HepG2 (cell line): Measurements from ENCODE around the gene GSTT2B. TPM values are rescaled to one million over a fixed set of nuclear protein-coding genes. Genes with fewer than 3 reads are reported as not detected.

ENCODE experiments used
- HNF4A ChIP-seq: sonication (generic); formaldehyde crosslinking; IDR thresholded peaks from 2 replicates; pipeline ENCODE4 v1.4.0; 2020; ENCODE audit warnings: missing genetic modification reagents
- IRF2 ChIP-seq: IDR thresholded peaks from 2 replicates; pipeline ENCODE4 v1.6.1; 2018; ENCODE audit warnings: missing genetic modification reagents, missing compliant biosample characterization
- MAFF ChIP-seq: IDR thresholded peaks from 2 replicates; pipeline ENCODE4 v1.6.1; 2011; ENCODE audit warnings: low read depth, low read length, improper control_type of control experiment
- MNT ChIP-seq: fragments of 450-650 bp; IDR thresholded peaks from 2 replicates; pipeline ENCODE4 v1.6.1; 2016
- NFYB ChIP-seq: sonication (generic); formaldehyde crosslinking; IDR thresholded peaks from 2 replicates; pipeline ENCODE4 v1.4.0; 2020; ENCODE audit warnings: missing genetic modification reagents
- NONO ChIP-seq, 2 experiments: fragments of 450-650 bp in 1 of 2; sonication (generic) in 1 of 2; formaldehyde crosslinking in 1 of 2; IDR thresholded peaks in 1 of 2; conservative IDR thresholded peaks in 1 of 2; 2 replicates each; pipeline versions ENCODE4 v1.6.1 to v1.8.0; 2017 to 2022; ENCODE audit warnings: mild to moderate bottlenecking in 1 of 2, missing genetic modification reagents in 1 of 2, moderate library complexity in 1 of 2
- RFXAP ChIP-seq: sonication (generic); formaldehyde crosslinking; IDR thresholded peaks from 2 replicates; pipeline ENCODE4 v1.4.0; 2020; ENCODE audit warnings: missing genetic modification reagents, borderline replicate concordance
- ZNF33A ChIP-seq: sonication (generic); formaldehyde crosslinking; IDR thresholded peaks from 2 replicates; pipeline ENCODE4 v1.5.1; 2020; ENCODE audit warnings: missing genetic modification reagents, mild to moderate bottlenecking, moderate library complexity, borderline replicate concordance
- ZNF703 ChIP-seq: sonication (generic); formaldehyde crosslinking; IDR thresholded peaks from 2 replicates; pipeline ENCODE4 v1.5.1; 2020; ENCODE audit warnings: missing genetic modification reagents, mild to moderate bottlenecking, moderate library complexity, borderline replicate concordance
- ZNF724P ChIP-seq: sonication (generic); formaldehyde crosslinking; IDR thresholded peaks from 2 replicates; pipeline ENCODE4 v1.8.0; 2022; ENCODE audit warnings: missing genetic modification reagents, borderline replicate concordance
- ZNF883 ChIP-seq: sonication (generic); formaldehyde crosslinking; IDR thresholded peaks from 2 replicates; pipeline ENCODE4 v1.5.1; 2020; ENCODE audit warnings: mild to moderate bottlenecking, missing genetic modification reagents; ENCODE audit errors: not compliant biosample characterization
- polyA plus RNA-seq, 8 experiments: library from polyadenylated mRNA; depleted of rRNA in 3 of 8; stranded (reverse) in 7 of 8; unstranded in 1 of 8; fragments of >200 nt; fragmentation: Illumina TruSeq in 4 of 8; extraction: Trizol in 4 of 8; gene quantifications; 2 replicates each; pipeline versions ENCODE4 v1.2.1 to v1.2.3, GENCODE V29; 2011 to 2016; ENCODE audit warnings: low read depth in 4 of 8, missing spikeins in 1 of 8, mixed read lengths in 1 of 8; ENCODE audit not compliant: insufficient read depth in 1 of 8
- total RNA-seq, 5 experiments: library from RNA; depleted of rRNA; stranded (reverse); fragments of >200 nt; fragmentation: Illumina TruSeq; extraction: Trizol; gene quantifications; 2 replicates each; pipeline ENCODE4 v1.2.3, GENCODE V29; 2016; ENCODE audit warnings: low read depth in 1 of 5
- TF ChIP-seq, protein P1 (sequence below): sonication (generic); formaldehyde crosslinking; IDR thresholded peaks from 2 replicates; pipeline ENCODE4 v1.4.0; 2020; ENCODE audit warnings: missing genetic modification reagents, borderline replicate concordance
- TF ChIP-seq, protein P2 (sequence below), 2 experiments: IDR thresholded peaks; 2 replicates each; pipeline ENCODE4 v1.6.1; 2011 to 2012; ENCODE audit warnings: low read length in 2 of 2, borderline replicate concordance in 1 of 2, low read depth in 1 of 2, mild to moderate bottlenecking in 1 of 2, moderate library complexity in 1 of 2
- TF ChIP-seq, protein P3 (sequence below): sonication (generic); formaldehyde crosslinking; IDR thresholded peaks from 2 replicates; pipeline ENCODE4 v1.5.0; 2020; ENCODE audit warnings: missing genetic modification reagents, mild to moderate bottlenecking, borderline replicate concordance

The GSTT2B gene
- total and polyA plus RNA-seq, 2 of the 13 experiments (the other 11 are each of a cell fraction or from before 2014, with no cell fraction given): 1.5 to 3.9 TPM

- TF ChIP-seq, protein P1, sequence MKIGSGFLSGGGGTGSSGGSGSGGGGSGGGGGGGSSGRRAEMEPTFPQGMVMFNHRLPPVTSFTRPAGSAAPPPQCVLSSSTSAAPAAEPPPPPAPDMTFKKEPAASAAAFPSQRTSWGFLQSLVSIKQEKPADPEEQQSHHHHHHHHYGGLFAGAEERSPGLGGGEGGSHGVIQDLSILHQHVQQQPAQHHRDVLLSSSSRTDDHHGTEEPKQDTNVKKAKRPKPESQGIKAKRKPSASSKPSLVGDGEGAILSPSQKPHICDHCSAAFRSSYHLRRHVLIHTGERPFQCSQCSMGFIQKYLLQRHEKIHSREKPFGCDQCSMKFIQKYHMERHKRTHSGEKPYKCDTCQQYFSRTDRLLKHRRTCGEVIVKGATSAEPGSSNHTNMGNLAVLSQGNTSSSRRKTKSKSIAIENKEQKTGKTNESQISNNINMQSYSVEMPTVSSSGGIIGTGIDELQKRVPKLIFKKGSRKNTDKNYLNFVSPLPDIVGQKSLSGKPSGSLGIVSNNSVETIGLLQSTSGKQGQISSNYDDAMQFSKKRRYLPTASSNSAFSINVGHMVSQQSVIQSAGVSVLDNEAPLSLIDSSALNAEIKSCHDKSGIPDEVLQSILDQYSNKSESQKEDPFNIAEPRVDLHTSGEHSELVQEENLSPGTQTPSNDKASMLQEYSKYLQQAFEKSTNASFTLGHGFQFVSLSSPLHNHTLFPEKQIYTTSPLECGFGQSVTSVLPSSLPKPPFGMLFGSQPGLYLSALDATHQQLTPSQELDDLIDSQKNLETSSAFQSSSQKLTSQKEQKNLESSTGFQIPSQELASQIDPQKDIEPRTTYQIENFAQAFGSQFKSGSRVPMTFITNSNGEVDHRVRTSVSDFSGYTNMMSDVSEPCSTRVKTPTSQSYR: no peak; the same call in 1 of the 2 replicates
- TF ChIP-seq MNT: no peak
- no peak for TF ChIP-seq MAFF
- peak; percentile 83 for TF ChIP-seq HNF4A (CRISPR knock-in tag)
- TF ChIP-seq, protein P2, sequence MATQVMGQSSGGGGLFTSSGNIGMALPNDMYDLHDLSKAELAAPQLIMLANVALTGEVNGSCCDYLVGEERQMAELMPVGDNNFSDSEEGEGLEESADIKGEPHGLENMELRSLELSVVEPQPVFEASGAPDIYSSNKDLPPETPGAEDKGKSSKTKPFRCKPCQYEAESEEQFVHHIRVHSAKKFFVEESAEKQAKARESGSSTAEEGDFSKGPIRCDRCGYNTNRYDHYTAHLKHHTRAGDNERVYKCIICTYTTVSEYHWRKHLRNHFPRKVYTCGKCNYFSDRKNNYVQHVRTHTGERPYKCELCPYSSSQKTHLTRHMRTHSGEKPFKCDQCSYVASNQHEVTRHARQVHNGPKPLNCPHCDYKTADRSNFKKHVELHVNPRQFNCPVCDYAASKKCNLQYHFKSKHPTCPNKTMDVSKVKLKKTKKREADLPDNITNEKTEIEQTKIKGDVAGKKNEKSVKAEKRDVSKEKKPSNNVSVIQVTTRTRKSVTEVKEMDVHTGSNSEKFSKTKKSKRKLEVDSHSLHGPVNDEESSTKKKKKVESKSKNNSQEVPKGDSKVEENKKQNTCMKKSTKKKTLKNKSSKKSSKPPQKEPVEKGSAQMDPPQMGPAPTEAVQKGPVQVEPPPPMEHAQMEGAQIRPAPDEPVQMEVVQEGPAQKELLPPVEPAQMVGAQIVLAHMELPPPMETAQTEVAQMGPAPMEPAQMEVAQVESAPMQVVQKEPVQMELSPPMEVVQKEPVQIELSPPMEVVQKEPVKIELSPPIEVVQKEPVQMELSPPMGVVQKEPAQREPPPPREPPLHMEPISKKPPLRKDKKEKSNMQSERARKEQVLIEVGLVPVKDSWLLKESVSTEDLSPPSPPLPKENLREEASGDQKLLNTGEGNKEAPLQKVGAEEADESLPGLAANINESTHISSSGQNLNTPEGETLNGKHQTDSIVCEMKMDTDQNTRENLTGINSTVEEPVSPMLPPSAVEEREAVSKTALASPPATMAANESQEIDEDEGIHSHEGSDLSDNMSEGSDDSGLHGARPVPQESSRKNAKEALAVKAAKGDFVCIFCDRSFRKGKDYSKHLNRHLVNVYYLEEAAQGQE (IDR thresholded peaks at IDR 0.05; ENCODE audit: borderline replicate concordance in 1 of 2, low read depth in 1 of 2, low read length in 2 of 2): peak in 1 of 2 experiments; percentile 6; a peak in 1 of 4 replicates
- TF ChIP-seq ZNF703 (CRISPR knock-in tag): no peak
- TF ChIP-seq ZNF724P (CRISPR knock-in tag): 0 out of 2 replicates have a peak, but pooled peaks have one; percentile 52
- TF ChIP-seq NFYB: peak; percentile 62
- no peak for TF ChIP-seq IRF2
- no peak for TF ChIP-seq ZNF883 (CRISPR knock-in tag)
- TF ChIP-seq RFXAP (CRISPR knock-in tag): no peak
- no peak for TF ChIP-seq ZNF33A (CRISPR knock-in tag)
- no peak for TF ChIP-seq NONO (IDR thresholded peaks at IDR 0.05)
- peak; percentile 11; the same call in 1 of the 2 replicates for TF ChIP-seq NONO (CRISPR knock-in tag; conservative IDR thresholded peaks at IDR 0.05)
- TF ChIP-seq, protein P3, sequence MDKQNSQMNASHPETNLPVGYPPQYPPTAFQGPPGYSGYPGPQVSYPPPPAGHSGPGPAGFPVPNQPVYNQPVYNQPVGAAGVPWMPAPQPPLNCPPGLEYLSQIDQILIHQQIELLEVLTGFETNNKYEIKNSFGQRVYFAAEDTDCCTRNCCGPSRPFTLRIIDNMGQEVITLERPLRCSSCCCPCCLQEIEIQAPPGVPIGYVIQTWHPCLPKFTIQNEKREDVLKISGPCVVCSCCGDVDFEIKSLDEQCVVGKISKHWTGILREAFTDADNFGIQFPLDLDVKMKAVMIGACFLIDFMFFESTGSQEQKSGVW (CRISPR knock-in tag): no peak
Observed at GRCh38 chr22:24009227-24010017, 48.4 kb upstream of the GSTT2B start (continued).
